Measurements from ENCODE around the gene CDH13. TPM values are rescaled to one million over a fixed set of nuclear protein-coding genes. Genes with fewer than 3 reads are reported as not detected.

Gene CDH13
- total RNA-seq, 1 donor from 2014 or later, result 14.3 TPM

DNA sequence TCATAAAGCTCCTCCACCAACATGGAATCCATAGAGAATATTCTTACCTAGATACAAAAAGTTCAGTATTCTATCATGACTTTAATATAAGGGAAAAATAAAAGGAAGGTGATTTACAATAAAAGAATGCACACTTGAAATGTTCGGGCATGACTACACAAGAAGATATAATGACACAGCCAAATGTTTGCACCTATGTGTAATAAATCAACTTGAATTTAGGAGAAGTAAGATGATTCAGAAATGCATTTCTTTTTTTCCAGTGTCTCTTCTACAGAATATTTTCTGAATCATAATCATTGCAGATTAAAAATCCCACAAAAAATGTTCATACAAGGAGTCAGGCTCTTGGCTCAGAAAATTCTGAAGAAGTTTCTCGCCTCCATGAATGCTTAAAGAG is 777.0 kb downstream of the CDH13 start:
- intact Hi-C loops (cut with DNase I), result no loop called here
- no peaks in the 10 kb centered on the region for H3K36me3 ChIP-seq
- no peak for DNase-seq
- no peak overlapping the region for H3K4me3 ChIP-seq
- TF ChIP-seq, protein P1, sequence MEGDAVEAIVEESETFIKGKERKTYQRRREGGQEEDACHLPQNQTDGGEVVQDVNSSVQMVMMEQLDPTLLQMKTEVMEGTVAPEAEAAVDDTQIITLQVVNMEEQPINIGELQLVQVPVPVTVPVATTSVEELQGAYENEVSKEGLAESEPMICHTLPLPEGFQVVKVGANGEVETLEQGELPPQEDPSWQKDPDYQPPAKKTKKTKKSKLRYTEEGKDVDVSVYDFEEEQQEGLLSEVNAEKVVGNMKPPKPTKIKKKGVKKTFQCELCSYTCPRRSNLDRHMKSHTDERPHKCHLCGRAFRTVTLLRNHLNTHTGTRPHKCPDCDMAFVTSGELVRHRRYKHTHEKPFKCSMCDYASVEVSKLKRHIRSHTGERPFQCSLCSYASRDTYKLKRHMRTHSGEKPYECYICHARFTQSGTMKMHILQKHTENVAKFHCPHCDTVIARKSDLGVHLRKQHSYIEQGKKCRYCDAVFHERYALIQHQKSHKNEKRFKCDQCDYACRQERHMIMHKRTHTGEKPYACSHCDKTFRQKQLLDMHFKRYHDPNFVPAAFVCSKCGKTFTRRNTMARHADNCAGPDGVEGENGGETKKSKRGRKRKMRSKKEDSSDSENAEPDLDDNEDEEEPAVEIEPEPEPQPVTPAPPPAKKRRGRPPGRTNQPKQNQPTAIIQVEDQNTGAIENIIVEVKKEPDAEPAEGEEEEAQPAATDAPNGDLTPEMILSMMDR (IDR thresholded peaks at IDR 0.05), result no peak
- H3K4me1 ChIP-seq, result no peaks in the 10 kb centered on the region
- no peak overlapping the region for H3K27ac ChIP-seq
- no peaks in the 10 kb centered on the region for H3K9me3 ChIP-seq
- no peaks in the 10 kb centered on the region for H3K27me3 ChIP-seq (ENCODE audit: low read depth)
- ATAC-seq, result no peak

DNA sequence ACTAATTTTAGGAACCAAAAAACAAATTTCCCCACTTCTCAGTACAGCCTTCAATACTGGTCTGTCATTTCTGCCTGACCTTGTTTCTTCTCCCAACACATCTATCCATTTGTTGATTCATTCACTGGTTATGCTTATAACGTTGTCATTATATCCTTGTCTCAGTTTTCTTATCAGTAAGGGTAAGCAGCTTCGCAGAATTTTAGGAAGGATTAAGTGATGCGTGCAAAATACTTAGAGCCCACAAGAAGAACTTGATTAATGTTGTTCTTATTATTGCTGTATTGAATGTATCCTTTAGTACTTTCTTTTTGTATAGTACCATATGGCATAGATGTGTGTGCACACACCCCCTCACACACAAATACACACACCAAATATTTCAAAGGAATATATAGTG is 777.5 kb downstream of the CDH13 start:
- H3K9me3 ChIP-seq, result no peaks in the 10 kb centered on the region
- no peak overlapping the region for H3K4me3 ChIP-seq
- DNase-seq (no peak), ATAC-seq (no peak)
- TF ChIP-seq, protein P1 (IDR thresholded peaks at IDR 0.05), result no peak
- H3K27ac ChIP-seq, result no peak overlapping the region
- H3K27me3 ChIP-seq (ENCODE audit: low read depth), result no peaks in the 10 kb centered on the region
- no peaks in the 10 kb centered on the region for H3K4me1 ChIP-seq
- H3K36me3 ChIP-seq, result no peaks in the 10 kb centered on the region
- intact Hi-C loops (cut with DNase I), result no loop called here

DNA sequence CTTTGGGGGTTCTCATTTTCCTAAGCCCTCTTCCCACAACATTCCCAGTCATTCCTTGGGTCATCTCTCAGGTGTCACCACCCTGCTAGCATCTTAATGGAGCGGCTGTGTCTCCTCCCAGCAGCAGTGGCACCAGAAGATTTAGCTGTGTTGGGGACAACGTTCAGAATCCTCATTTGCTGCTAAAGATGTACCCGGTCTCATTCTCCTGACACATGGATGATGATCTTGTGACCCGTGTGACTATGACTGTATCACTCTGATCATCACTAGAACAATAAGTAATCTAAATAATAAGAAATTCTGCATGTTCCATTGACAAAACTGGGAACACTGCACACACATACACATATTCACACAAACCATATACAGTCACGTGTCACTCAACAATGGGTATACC is 781.2 kb downstream of the CDH13 start:
- DNase-seq, result no peak
- ATAC-seq, result no peak
- H3K4me3 ChIP-seq, result no peak overlapping the region
- H3K36me3 ChIP-seq, result no peaks in the 10 kb centered on the region
- TF ChIP-seq, protein P1 (IDR thresholded peaks at IDR 0.05), result no peak
- H3K4me1 ChIP-seq, result no peaks in the 10 kb centered on the region
- no peak overlapping the region for H3K27ac ChIP-seq
- H3K9me3 ChIP-seq, result no peaks in the 10 kb centered on the region
- intact Hi-C loops (cut with DNase I), result no loop called here
- no peaks in the 10 kb centered on the region for H3K27me3 ChIP-seq (ENCODE audit: low read depth)

DNA sequence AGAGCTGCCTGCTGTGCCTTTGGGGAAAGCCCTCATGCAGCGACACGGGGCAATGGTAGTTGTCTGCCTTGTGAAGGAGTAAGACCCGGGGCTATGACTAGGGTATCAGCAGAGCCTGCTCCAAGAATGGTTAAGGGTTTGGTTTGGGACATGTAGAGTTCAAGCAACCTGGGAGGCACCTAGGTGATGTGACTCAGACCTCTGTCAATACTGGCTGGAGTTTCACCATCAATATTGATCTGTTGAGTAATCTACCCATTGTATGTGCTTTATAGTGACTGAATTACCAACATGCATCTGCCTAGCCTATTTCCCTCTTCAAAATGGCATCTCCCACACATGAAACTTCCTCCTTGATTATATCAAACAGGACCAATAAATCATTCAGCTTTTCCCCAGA is 782.6 kb downstream of the CDH13 start:
- intact Hi-C loops (cut with DNase I), result no loop called here
- Histone ChIP-seq H3K9me3 (no peaks in the 10 kb centered on the region), H3K36me3 (no peaks in the 10 kb centered on the region), H3K4me1 (no peaks in the 10 kb centered on the region), H3K27ac (no peak overlapping the region), H3K4me3 (no peak overlapping the region), H3K27me3 (ENCODE audit: low read depth) (no peaks in the 10 kb centered on the region)
- DNase-seq (no peak), ATAC-seq (no peak)
- TF ChIP-seq, protein P1 (IDR thresholded peaks at IDR 0.05), result no peak

DNA sequence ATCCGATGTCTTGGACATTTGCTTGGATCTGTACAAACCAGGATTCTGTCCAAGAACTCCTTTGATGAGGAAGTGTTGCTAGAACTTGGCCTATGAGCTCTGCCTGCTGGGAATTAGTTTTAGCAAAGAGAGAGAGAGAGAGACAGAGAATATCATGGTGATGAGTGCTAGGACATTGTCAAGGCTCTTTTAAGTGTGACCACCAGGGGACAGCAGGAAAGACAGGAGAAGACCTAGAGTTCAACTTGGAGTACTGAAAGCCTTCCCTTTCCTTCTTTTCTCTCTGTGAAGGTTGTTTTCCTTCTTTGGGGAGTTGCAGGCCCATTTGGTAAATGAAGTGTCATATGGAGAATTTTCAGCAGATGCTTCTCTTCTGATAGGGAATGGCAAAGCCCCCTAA is 791.8 kb downstream of the CDH13 start:
- TF ChIP-seq, protein P1 (IDR thresholded peaks at IDR 0.05), result no peak
- no peaks in the 10 kb centered on the region for H3K4me1 ChIP-seq
- DNase-seq, result no peak
- H3K36me3 ChIP-seq, result no peaks in the 10 kb centered on the region
- no peak overlapping the region for H3K4me3 ChIP-seq
- intact Hi-C loops (cut with DNase I), result no loop called here
- no peak overlapping the region for H3K27ac ChIP-seq
- no peak for ATAC-seq
- no peaks in the 10 kb centered on the region for H3K9me3 ChIP-seq
- no peaks in the 10 kb centered on the region for H3K27me3 ChIP-seq (ENCODE audit: low read depth)

DNA sequence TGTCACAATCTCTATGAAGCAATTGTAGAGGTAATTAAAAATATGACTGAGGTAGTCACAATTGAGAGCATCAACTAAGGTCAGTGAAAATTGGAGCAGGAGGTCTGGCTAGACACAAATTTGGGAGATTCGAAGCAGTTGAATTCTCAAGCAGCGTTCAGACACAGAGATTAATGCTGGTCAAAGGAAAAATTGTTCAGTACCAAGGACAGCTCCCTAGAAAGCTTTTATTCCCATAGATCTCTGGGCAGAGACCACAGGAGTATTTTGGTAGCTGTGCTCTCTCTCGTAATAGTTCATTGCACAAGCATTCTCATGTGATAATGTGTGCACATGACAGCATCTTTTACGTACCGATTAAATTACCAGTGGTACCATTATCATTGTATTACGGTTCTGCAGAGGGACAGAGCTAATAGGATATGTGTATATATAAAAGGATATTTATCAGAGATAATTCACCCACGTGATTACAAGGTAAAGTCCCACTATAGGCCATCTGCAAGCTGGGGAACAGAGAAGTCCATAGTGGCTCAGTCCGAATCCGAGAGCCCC is 793.5 kb downstream of the CDH13 start:
- no peak overlapping the region for H3K27ac ChIP-seq
- no peaks in the 10 kb centered on the region for H3K9me3 ChIP-seq
- intact Hi-C loops (cut with DNase I), result no loop called here
- no peaks in the 10 kb centered on the region for H3K4me1 ChIP-seq
- H3K36me3 ChIP-seq, result no peaks in the 10 kb centered on the region
- DNase-seq (no peak), ATAC-seq (no peak)
- TF ChIP-seq, protein P1 (IDR thresholded peaks at IDR 0.05), result no peak
- H3K4me3 ChIP-seq, result no peak overlapping the region
- no peaks in the 10 kb centered on the region for H3K27me3 ChIP-seq (ENCODE audit: low read depth)
